Hepatocyte (in vitro differentiated cells): ENCODE measurements around the gene HIVEP2. TPM values are rescaled to one million over a fixed set of nuclear protein-coding genes. Genes with fewer than 3 reads are reported as not detected.
A peak's percentile ranks its signal among the peaks of the same experiment; 100 is the strongest.

Experiments
- DNase-seq: peaks from one replicate; pipeline ENCODE4 v3.0.0-alpha.2; 2016; ENCODE audit warnings: low spot score
- H2AFZ ChIP-seq: fragments of 200-600 bp; sonication (generic); 2 replicates; pipeline ENCODE4 v1.6.0; 2016; ENCODE audit warnings: antibody characterized with exemption, mild to moderate bottlenecking
- H3K27ac ChIP-seq: fragments of 200-600 bp; sonication (generic); 2 replicates; pipeline ENCODE4 v1.5.1; 2016; ENCODE audit warnings: mild to moderate bottlenecking
- H3K27me3 ChIP-seq: fragments of 200-600 bp; sonication (generic); 2 replicates; pipeline ENCODE4 v1.6.1; 2016
- H3K36me3 ChIP-seq: fragments of 200-600 bp; sonication (generic); replicated peaks from 2 replicates; pipeline ENCODE4 v1.5.1; 2016; ENCODE audit warnings: low read depth; ENCODE audit not compliant: insufficient read depth
- H3K4me1 ChIP-seq: fragments of 200-600 bp; sonication (generic); 2 replicates; pipeline ENCODE4 v1.5.1; 2016; ENCODE audit warnings: mild to moderate bottlenecking, moderate library complexity; ENCODE audit not compliant: insufficient read depth
- H3K4me2 ChIP-seq: fragments of 200-600 bp; sonication (generic); 2 replicates; pipeline ENCODE4 v1.6.0; 2016
- H3K4me3 ChIP-seq: fragments of 200-600 bp; sonication (generic); 2 replicates; pipeline ENCODE4 v1.5.1; 2016; ENCODE audit warnings: mild to moderate bottlenecking
- H3K79me2 ChIP-seq: fragments of 200-600 bp; sonication (generic); 2 replicates; pipeline ENCODE4 v1.6.0; 2017; ENCODE audit warnings: mild to moderate bottlenecking
- H3K9me2 ChIP-seq: fragments of 200-600 bp; sonication (generic); replicated peaks from 2 replicates; pipeline ENCODE4 v1.6.0; 2017; ENCODE audit warnings: mild to moderate bottlenecking; ENCODE audit not compliant: insufficient read depth
- H3K9me3 ChIP-seq: fragments of 200-600 bp; sonication (generic); 2 replicates; pipeline ENCODE4 v1.5.1; 2016; ENCODE audit warnings: low read depth, mild to moderate bottlenecking
- H4K20me1 ChIP-seq: fragments of 200-600 bp; sonication (generic); 2 replicates; pipeline ENCODE4 v1.6.0; 2016; ENCODE audit warnings: mild to moderate bottlenecking; ENCODE audit not compliant: insufficient read depth, poor library complexity, severe bottlenecking
- EZH2 ChIP-seq: fragments of 200-600 bp; sonication (generic); IDR thresholded peaks from 2 replicates; pipeline ENCODE4 v1.6.1; 2016; ENCODE audit warnings: antibody characterized with exemption, mild to moderate bottlenecking, borderline replicate concordance
- EZH2phosphoT487 ChIP-seq: fragments of 200-600 bp; sonication (generic); IDR thresholded peaks from one replicate; pipeline ENCODE4 v1.6.1; 2018; ENCODE audit warnings: antibody characterized with exemption, mild to moderate bottlenecking, low read depth, moderate library complexity; ENCODE audit not compliant: unreplicated experiment, severe bottlenecking
- WGBS: methylation state at CpG from one replicate; pipeline ENCODE4 v1.1.6; 2016; ENCODE audit warnings: low lambda C conversion rate; ENCODE audit errors: missing lambda C conversion rate; 5-methylcytosine and 5-hydroxymethylcytosine counted together
- polyA plus RNA-seq: library from polyadenylated mRNA; unstranded; fragments of >200 nt; fragmentation: Nextera tagmentation; extraction: Ambion mirVana; gene quantifications from 2 replicates; pipeline ENCODE4 v1.2.1, GENCODE V29; 2016
- total RNA-seq: library from RNA; depleted of rRNA; stranded (reverse); fragments of >200 nt; gene quantifications from 2 replicates; pipeline ENCODE4 v1.2.3, GENCODE V29; 2014
- TF ChIP-seq, protein P1 (sequence below): fragments of 200-600 bp; sonication (generic); IDR thresholded peaks from 2 replicates; pipeline ENCODE4 v1.5.1; 2016; ENCODE audit warnings: antibody characterized with exemption, mild to moderate bottlenecking; ENCODE audit not compliant: poor library complexity

Gene HIVEP2
- total and polyA plus RNA-seq, 2 experiments from 2014 or later: 3.3 to 9.4 TPM

DNA sequence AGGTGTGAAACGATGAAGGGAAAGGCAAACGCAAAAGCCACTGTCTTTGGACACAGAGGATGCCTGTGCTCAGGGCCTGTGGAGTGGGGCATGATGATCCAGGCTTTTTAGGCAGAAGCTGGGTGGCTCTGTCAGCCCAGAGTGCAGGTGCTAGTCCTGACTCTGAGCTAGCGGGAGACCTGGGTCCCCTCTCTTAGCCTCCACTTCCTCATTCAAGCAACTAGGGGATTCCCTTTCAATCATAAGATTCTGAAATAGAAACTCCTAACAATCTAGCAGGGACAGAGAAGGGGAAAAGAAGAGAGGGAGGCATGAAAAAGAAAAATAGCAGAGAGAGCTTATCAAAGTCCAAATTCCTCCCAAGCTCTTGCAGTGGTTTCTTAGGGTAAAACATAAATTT is 7.6 kb upstream of the HIVEP2 start:
- 84% methylated on average over 3 of the region's 3 CpGs for WGBS
- Histone ChIP-seq H4K20me1 (no peaks in the 10 kb centered on the region), H2AFZ (no peak overlapping the region), H3K4me2 (no peak overlapping the region), H3K79me2 (no peaks in the 10 kb centered on the region), H3K27ac (no peak overlapping the region), H3K4me3 (no peak overlapping the region), H3K27me3 (no peaks in the 10 kb centered on the region), H3K9me2 (no peaks in the 10 kb centered on the region), H3K9me3 (no peaks in the 10 kb centered on the region), H3K36me3 (no peaks in the 10 kb centered on the region), H3K4me1 (no peaks in the 10 kb centered on the region)
- DNase-seq: no peak
- TF ChIP-seq EZH2 (no peak), EZH2phosphoT487 (no peak)
- TF ChIP-seq, protein P1, sequence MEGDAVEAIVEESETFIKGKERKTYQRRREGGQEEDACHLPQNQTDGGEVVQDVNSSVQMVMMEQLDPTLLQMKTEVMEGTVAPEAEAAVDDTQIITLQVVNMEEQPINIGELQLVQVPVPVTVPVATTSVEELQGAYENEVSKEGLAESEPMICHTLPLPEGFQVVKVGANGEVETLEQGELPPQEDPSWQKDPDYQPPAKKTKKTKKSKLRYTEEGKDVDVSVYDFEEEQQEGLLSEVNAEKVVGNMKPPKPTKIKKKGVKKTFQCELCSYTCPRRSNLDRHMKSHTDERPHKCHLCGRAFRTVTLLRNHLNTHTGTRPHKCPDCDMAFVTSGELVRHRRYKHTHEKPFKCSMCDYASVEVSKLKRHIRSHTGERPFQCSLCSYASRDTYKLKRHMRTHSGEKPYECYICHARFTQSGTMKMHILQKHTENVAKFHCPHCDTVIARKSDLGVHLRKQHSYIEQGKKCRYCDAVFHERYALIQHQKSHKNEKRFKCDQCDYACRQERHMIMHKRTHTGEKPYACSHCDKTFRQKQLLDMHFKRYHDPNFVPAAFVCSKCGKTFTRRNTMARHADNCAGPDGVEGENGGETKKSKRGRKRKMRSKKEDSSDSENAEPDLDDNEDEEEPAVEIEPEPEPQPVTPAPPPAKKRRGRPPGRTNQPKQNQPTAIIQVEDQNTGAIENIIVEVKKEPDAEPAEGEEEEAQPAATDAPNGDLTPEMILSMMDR: no peak

DNA sequence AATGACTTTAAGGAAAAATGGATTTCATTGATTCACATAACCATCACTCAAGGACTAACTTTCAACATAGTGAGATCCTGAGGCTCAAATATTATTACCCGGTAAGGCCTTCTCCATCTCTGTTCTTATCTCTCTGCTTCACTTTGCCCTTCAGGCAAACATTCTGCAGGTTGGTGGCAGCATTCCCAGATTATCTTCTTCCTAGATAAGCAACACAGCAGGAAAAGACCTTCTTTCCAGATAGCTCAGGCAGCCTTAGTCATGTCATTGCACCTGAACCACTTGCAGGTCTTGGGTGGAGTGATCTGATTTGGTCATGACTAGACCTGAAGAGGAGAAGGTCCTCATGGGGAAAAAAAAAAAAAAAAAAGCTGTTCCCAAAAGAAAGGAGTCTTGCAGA is 5.3 kb upstream of the HIVEP2 start:
- Histone ChIP-seq H3K9me3 (no peaks in the 10 kb centered on the region), H3K36me3 (no peaks in the 10 kb centered on the region), H3K79me2 (no peaks in the 10 kb centered on the region), H3K4me2 (no peak overlapping the region), H3K9me2 (no peaks in the 10 kb centered on the region), H4K20me1 (no peaks in the 10 kb centered on the region), H3K27me3 (no peaks in the 10 kb centered on the region), H2AFZ (no peak overlapping the region), H3K27ac (no peak overlapping the region), H3K4me3 (no peak overlapping the region), H3K4me1 (no peaks in the 10 kb centered on the region)
- DNase-seq: peak; percentile 24
- 23% methylated on average over 1 of the region's 1 CpG for WGBS
- TF ChIP-seq, protein P1: no peak
- no peak for TF ChIP-seq EZH2
- no peak for TF ChIP-seq EZH2phosphoT487

DNA sequence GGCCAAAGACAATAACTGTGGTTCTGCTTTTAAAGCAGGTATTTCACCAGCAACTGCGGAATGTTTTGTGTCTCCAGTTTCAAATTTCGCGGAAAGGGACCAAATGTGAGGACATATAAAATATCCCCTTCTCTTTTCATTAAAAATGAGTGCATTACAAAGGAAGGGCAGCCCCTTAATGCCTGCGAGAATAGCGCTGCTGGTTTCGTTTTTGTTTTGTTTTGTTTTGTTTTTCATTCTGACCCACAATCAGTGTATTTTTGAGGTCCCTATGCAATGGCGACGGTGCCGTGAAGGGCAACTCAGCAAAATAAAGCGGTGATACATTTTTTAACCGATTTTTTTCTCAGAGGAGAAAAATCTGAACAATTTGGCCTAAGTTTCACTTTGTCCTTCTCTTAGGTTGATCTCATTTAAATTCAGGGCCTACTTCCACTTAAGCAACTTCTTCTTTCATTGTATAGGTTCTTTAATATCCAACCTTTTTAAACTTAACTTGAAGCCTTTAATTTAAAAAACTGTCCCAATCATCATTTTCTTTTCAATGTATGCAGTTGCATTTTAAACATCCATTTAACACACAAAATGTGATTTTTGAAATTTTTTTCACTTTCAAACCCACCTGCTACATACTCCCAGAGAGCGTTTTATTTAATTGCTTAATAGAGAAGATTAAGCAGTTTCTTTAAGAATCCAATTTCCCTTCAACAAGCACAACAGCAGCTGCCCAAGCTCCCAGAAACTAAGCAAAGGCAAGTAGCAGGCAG is 2.9 kb upstream of the HIVEP2 start:
- Histone ChIP-seq H3K27ac (peak overlapping the region; percentile 100), H4K20me1 (no peaks in the 10 kb centered on the region), H3K9me2 (no peaks in the 10 kb centered on the region), H3K4me3 (peak overlapping the region; percentile 62), H3K9me3 (no peaks in the 10 kb centered on the region), H2AFZ (peak overlapping the region; percentile 18), H3K79me2 (peaks cover 10% of the 10 kb centered on the region), H3K4me2 (peak overlapping the region; percentile 94), H3K27me3 (no peaks in the 10 kb centered on the region), H3K4me1 (peaks cover 9% of the 10 kb centered on the region), H3K36me3 (no peaks in the 10 kb centered on the region)
- DNase-seq: no peak
- 18% methylated on average over 12 of the region's 12 CpGs for WGBS
- TF ChIP-seq EZH2phosphoT487 (no peak), EZH2 (no peak)
- TF ChIP-seq, protein P1: no peak
